Effector memory CD4-positive, alpha-beta T cell (primary cell): Measurements from ENCODE around the gene TMEM74B.
"Not testable (repeated sequence)": the region's sequence is repeated elsewhere in the genome, so short reads cannot be mapped to it uniquely, and the experiment has no call there.

Experiments
- DNase-seq, 3 donors: peaks; one replicate each; pipeline ENCODE4 v3.0.0-alpha.2; 2020
- H3K27ac ChIP-seq: 2 replicates; pipeline ENCODE4 v1.7.0; 2013; ENCODE audit warnings: mild to moderate bottlenecking, low read length, moderate library complexity; ENCODE audit not compliant: insufficient read depth, poor library complexity, severe bottlenecking
- H3K27me3 ChIP-seq: replicated peaks from 2 replicates; pipeline ENCODE4 v1.7.0; 2013; ENCODE audit warnings: mild to moderate bottlenecking, low read length; ENCODE audit not compliant: insufficient read depth, control insufficient read depth, poor library complexity, severe bottlenecking
- H3K36me3 ChIP-seq: 2 replicates; pipeline ENCODE4 v1.7.0; 2013; ENCODE audit warnings: mild to moderate bottlenecking, low read length, moderate library complexity; ENCODE audit not compliant: control insufficient read depth, insufficient read depth
- H3K4me1 ChIP-seq: 2 replicates; pipeline ENCODE4 v1.7.0; 2013; ENCODE audit warnings: low read length, mild to moderate bottlenecking; ENCODE audit not compliant: control insufficient read depth, insufficient read depth, poor library complexity, severe bottlenecking
- H3K4me3 ChIP-seq: 2 replicates; pipeline ENCODE4 v1.7.0; 2013; ENCODE audit warnings: low read length, low read depth, mild to moderate bottlenecking; ENCODE audit not compliant: insufficient read depth, poor library complexity, severe bottlenecking
- H3K9me3 ChIP-seq: 2 replicates; pipeline ENCODE4 v1.7.0; 2013; ENCODE audit warnings: mild to moderate bottlenecking, low read length, moderate library complexity; ENCODE audit not compliant: control insufficient read depth
- total RNA-seq, 3 donors: gene quantifications; one replicate each; lab custom pipeline; 2026; lab: John Stamatoyannopoulos, UW

Gene TMEM74B
- 0 to 0.17 (median 0.09) reads per million in 3 donors for total RNA-seq

DNA sequence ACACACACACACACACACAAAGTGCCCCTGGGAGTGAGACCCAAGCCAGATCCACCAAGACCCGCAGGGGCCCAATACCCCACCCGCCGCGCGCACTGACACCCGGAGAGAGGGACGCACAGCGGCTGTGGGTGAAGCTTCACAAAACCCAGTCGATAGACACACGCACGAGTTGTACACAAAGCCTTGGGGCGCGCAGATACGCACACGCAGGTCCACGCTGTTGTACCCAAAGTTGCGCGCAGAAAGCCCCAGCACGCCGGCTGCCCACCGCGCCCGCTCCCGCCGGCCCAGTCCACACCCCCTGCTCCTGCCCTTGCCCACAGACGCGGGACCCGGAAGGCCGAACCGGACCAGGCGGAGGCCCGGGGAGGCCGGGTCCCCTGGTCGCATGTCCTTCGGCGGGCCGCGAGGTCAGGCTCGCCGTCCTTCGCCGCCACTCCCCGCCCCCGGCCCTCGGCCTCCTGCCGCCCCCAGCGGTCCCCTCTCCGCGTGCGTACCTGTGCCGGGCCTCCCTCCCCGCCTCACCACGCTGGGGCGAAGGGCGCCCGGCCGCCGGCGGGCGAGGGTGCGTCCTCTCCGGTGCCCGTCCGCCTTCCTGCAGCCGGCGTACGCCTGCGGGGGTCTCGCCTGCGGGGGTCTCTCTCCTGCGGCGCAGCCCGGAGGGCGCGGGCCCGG is at the start of gene TMEM74B:
TSS of gene TMEM74B (minus strand) at position 344 of the 678 bp plus-strand sequence. CDS start 1,180 bp downstream, outside the sequence.
- no peak for DNase-seq
- H3K4me3 ChIP-seq = peak within 1 kb of the TSS; percentile 32
- H3K9me3 ChIP-seq = no peaks in the 10 kb centered on the region
- H3K27me3 ChIP-seq = peaks cover 3% of the 10 kb centered on the region
- H3K27ac ChIP-seq = no peak within 1 kb of the TSS
- H3K36me3 ChIP-seq = no peaks in the 10 kb centered on the region
- peaks cover 3% of the 10 kb centered on the region for H3K4me1 ChIP-seq

DNA sequence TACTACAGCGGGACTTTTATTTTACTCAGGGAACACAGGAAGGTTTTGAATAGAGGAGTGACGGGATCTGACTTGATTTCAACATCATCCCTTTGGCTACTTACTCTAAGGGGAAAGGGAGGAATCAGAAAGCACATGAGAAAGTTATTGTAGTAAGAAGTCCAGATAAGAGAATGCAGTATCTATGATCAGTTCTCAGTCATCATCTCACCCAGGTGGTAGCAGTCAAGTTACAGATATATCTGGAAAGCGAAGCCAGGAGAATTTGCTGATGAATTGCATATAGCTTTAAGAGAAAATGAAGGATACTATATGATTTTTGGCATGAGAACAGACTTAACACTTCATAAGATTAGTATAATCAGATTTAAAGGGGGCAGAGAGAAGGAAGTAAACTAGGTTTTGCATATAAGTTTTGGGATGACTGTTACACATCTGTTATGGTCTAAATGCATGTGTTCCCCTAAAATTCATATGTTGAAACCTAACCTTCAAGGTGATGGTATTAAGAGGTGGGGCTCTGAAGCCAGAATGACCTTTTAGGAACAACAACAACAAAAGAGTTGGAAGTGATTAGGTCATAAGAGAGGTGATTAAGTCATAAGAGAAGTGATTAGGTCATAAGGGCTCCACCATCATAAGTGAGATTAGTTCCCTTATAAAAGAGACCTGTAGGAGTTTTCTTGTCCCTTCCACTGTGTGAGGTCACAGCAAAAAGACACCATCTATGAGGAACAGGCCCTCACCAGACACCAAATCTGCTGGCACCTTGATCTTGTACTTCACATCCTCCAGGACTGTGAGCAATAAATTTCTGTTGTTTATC is 47.7 kb upstream of the TMEM74B start:
- Histone ChIP-seq H3K27me3 (no peaks in the 10 kb centered on the region), H3K36me3 (no peaks in the 10 kb centered on the region), H3K9me3 (no peaks in the 10 kb centered on the region), H3K27ac (no peak overlapping the region), H3K4me3 (no peak overlapping the region), H3K4me1 (no peaks in the 10 kb centered on the region)
- no peak for DNase-seq

DNA sequence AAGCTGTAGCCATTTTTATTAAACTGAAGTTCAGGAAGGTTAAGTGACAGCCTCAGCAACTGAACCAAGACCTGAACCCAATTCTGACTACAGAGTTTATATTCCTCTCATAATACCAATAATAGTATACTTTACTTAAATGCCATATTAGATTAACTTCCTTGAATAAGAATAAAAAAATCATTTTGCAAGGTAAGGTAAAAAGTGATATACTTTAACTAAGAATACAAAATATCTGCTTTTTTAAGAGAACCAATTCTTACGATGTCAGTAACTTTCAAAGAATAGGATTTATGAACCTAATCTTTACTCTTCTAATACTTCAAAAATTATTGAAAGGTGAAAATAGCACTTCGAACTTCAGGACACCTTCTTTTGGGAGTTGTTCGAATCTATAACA is 44.8 kb upstream of the TMEM74B start:
- no peaks in the 10 kb centered on the region for H3K9me3 ChIP-seq
- no peak overlapping the region for H3K4me3 ChIP-seq
- no peaks in the 10 kb centered on the region for H3K36me3 ChIP-seq
- no peak for DNase-seq
- H3K4me1 ChIP-seq = peaks cover 11% of the 10 kb centered on the region
- H3K27ac ChIP-seq = no peak overlapping the region
- H3K27me3 ChIP-seq = no peaks in the 10 kb centered on the region

DNA sequence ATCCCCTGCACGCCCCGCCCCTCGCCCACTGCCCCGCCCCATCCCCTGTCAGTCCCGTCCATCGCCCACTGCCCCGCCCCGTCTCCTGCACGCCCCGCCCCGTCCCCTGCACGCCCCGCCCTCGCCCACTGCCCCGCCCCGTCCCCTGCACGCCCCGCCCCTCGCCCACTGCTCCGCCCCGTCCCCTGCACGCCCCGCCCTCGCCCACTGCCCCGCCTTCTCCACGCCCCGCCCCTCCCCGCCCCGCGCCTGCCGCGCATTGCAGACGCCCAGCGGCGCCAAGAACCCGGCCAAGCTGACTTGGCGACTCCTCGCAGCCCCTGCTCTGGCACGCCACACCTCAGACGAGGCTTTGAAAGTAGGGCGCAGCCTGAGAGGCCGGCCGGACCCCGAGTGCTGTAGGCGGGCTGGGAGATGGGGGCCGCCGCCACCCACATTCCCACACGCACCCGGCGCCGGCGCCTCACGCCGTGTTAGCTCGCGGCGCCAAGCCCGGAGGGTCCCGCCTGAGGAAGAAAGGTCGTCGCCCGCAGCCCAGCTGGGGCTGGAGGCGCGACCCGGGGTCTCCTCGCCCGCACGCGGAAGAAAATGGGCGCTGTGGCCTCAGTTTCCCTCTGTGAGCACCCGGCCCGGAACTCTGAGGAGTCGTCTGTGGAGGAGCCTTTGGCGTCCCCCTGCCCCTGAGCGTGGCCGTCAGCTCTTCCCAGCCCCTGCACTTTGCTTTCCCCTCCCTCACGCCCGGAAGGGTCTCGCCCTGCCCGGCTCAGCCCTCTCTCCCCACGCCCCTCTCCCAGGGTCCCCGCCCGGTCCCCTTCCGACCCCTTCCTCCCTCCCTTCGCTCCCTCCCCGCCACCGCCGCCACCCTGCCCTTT is 41.2 kb upstream of the TMEM74B start, which contains the start of gene RAD21L1:
TSS of gene RAD21L1 (plus strand) at position 262 of the 872 bp plus-strand sequence. CDS start 2,410 bp downstream, outside the sequence.
- Histone ChIP-seq H3K36me3 (no peaks in the 10 kb centered on the region), H3K27ac (peak within 1 kb of the TSS; percentile 7), H3K4me3 (peak within 1 kb of the TSS; percentile 73), H3K9me3 (no peaks in the 10 kb centered on the region), H3K27me3 (no peaks in the 10 kb centered on the region), H3K4me1 (peaks cover 11% of the 10 kb centered on the region)
- peak; percentile 65 to 72 (median 70) for DNase-seq

DNA sequence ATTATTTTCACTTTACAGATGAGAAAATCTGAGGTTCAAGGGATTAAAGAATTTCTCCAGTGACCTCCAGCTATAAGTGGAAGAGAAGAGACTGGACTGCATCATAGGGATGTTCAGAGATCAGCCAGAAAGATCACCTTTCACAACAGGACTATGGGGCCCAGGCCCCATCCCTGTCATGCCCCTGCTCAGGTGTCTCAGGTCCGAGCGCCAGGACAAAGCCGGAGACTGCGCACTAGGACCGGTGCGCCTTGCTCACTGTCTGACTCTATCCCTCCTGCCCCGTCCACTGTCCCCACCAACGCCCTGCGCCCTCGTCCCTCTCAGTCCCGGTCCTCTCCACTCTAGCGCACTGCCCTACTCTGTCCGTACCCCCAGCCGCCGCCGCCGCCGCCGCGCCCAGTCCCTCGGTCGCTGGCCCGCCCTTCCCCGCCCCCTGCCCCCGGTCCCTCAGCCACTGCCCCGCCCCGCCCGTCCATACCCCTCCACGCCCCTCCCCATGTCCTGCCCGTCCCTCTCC is 40.5 kb upstream of the TMEM74B start:
- H3K36me3 ChIP-seq = no peaks in the 10 kb centered on the region
- H3K4me1 ChIP-seq = peaks cover 11% of the 10 kb centered on the region
- no peaks in the 10 kb centered on the region for H3K27me3 ChIP-seq
- DNase-seq = no peak
- no peak overlapping the region for H3K27ac ChIP-seq
- no peaks in the 10 kb centered on the region for H3K9me3 ChIP-seq
- no peak overlapping the region for H3K4me3 ChIP-seq

DNA sequence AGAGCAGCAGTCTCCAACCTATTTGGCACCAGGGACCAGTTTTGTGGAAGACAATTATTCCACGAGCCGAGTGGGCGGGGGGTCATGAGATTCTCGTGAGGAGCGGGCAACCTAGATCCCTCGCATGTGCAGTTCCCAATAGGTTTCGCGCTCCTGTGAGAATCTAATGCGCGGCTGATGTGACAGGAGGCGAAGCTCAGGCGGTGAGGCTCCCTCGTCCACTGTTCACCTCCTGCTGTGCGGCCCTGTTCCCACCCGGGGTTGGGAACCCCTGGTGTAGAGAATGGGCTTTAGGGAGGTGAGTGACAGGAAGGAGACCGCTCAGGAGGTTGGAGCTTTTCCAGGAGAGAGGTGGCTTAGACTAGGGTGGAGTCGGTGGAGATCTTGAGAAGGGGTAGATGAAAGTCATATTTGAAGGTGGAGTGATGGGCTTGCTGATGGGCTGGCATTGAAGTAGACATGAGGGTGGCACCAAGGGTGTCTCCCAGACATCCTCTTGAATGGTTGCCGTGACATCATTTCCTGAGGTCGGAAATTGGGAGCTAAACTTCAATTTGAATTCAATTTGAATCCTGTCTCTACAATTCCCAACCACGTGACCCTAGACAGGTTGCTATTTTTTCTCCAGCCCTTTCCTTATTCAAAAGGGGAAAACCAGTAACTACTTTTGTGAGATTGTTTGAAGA is 39.6 kb upstream of the TMEM74B start:
- Histone ChIP-seq H3K36me3 (no peaks in the 10 kb centered on the region), H3K27ac (no peak overlapping the region), H3K4me1 (peaks cover 11% of the 10 kb centered on the region), H3K27me3 (no peaks in the 10 kb centered on the region), H3K4me3 (no peak overlapping the region), H3K9me3 (no peaks in the 10 kb centered on the region)
- peak in 1 of 3 donors; percentile 6 for DNase-seq

DNA sequence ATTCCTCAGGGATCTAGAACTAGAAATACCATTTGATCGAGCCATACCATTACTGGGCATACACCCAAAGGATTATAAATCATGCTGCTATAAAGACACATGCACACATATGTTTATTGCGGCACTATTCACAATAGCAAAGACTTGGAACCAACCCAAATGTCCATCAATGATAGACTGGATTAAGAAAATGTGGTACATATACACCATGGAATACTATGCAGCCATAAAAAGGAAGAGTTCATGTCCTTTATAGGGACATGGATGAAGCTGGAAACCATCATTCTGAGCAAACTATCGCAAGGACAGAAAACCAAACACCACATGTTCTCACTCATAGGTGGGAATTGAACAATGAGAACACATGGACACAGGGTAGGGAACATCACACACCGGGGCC is 38.0 kb upstream of the TMEM74B start:
- not testable (repeated sequence) for DNase-seq, H3K4me3 ChIP-seq, H3K36me3 ChIP-seq, H3K9me3 ChIP-seq, H3K27ac ChIP-seq, H3K27me3 ChIP-seq
- H3K4me1 ChIP-seq = peaks cover 11% of the 10 kb centered on the region

DNA sequence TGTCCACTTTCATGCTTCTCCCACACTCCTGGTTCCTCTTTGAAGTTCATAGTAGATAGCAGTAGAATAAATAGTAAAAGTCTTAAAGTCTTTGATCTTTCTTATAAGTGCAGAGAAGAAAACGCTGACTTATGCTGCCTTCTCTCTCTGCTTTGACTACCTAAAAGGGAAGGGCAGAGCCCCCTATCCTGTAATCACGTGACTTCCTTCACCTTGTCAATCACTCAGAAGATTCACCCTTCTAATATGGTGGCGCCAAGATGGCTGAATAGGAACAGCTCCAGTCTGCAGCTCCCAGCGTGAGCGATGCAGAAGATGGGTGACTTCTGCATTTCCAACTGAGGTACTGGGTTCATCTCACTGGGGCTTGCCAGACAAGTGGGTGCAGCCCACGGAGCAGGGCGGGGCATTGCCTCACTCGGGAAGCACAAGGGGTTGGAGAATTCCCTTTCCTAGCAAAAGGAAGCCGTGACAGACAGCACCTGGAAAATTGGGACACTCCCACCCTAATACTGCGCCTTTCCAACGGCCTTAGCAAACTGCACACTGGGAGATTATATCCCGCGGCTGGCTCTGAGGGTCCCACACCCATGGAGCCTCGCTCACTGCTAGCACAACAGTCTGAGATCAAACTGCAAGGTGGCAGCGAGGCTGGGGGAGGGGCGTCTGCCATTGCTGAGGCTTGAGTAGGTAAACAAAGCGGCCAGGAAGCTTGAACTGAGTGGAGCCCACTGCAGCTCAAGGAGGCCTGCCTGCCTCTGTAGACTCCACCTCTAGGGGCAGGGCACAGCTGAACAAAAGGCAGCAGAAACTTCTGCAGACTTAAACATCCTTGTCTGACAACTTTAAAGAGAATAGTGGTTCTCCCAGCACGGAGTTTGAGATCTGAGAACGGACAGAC is 32.0 kb upstream of the TMEM74B start:
- not testable (repeated sequence) for H3K27me3 ChIP-seq, H3K9me3 ChIP-seq, H3K4me1 ChIP-seq, H3K4me3 ChIP-seq, H3K36me3 ChIP-seq, DNase-seq, H3K27ac ChIP-seq
